A673 (cell line): Measurements from ENCODE around the gene RPIA.

ENCODE experiments used
- EZH2 ChIP-seq: fragments of 200-600 bp; sonication (generic); IDR thresholded peaks from 2 replicates; pipeline ENCODE4 v1.6.1; 2017; ENCODE audit warnings: borderline replicate concordance, low read depth, mild to moderate bottlenecking, mixed read lengths, antibody characterized with exemption, low read length; ENCODE audit not compliant: poor library complexity, severe bottlenecking
- TF ChIP-seq, protein P1 (sequence below): fragments of 300-800, 200-600 bp; sonication (generic); conservative IDR thresholded peaks from 2 replicates; pipeline ENCODE4 v1.5.1; 2017; ENCODE audit warnings: low read depth, mild to moderate bottlenecking, antibody characterized with exemption, low read length, moderate library complexity, mixed read lengths

- TF ChIP-seq, protein P1, sequence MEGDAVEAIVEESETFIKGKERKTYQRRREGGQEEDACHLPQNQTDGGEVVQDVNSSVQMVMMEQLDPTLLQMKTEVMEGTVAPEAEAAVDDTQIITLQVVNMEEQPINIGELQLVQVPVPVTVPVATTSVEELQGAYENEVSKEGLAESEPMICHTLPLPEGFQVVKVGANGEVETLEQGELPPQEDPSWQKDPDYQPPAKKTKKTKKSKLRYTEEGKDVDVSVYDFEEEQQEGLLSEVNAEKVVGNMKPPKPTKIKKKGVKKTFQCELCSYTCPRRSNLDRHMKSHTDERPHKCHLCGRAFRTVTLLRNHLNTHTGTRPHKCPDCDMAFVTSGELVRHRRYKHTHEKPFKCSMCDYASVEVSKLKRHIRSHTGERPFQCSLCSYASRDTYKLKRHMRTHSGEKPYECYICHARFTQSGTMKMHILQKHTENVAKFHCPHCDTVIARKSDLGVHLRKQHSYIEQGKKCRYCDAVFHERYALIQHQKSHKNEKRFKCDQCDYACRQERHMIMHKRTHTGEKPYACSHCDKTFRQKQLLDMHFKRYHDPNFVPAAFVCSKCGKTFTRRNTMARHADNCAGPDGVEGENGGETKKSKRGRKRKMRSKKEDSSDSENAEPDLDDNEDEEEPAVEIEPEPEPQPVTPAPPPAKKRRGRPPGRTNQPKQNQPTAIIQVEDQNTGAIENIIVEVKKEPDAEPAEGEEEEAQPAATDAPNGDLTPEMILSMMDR: no peak
- no peak for TF ChIP-seq EZH2
These were observed 708 bp upstream of the RPIA start for GRCh38 chr2:88690591-88691338.
